GM12878 (cell line): ENCODE measurements around the gene PDE6A. TPM values are rescaled to one million over a fixed set of nuclear protein-coding genes. Genes with fewer than 3 reads are reported as not detected.

ENCODE experiments used
- BCL11A ChIP-seq: IDR thresholded peaks from 2 replicates; pipeline ENCODE4 v1.6.1; 2011; ENCODE audit warnings: low read depth, low read length
- BMI1 ChIP-seq: fragments of 450-650 bp; IDR thresholded peaks from 2 replicates; pipeline ENCODE4 v1.6.1; 2016; ENCODE audit warnings: mild to moderate bottlenecking, moderate library complexity, borderline replicate concordance
- CHD2 ChIP-seq: IDR thresholded peaks from 2 replicates; pipeline ENCODE4 v1.6.1; 2011; ENCODE audit warnings: low read depth, low read length, improper control_type of control experiment, borderline replicate concordance
- DPF2 ChIP-seq: fragments of 450-650 bp; IDR thresholded peaks from 2 replicates; pipeline ENCODE4 v1.6.1; 2017; ENCODE audit warnings: mild to moderate bottlenecking
- EED ChIP-seq: sonication (generic); IDR thresholded peaks from 2 replicates; pipeline ENCODE4 v1.6.1; 2016; ENCODE audit warnings: antibody characterized with exemption, low read depth
- FOS ChIP-seq: IDR thresholded peaks from 3 replicates; pipeline ENCODE4 v1.6.1; 2011; ENCODE audit warnings: borderline replicate concordance; ENCODE audit not compliant: insufficient read length; ENCODE audit errors: extremely low read depth
- FOXK2 ChIP-seq: fragments of 450-650 bp; IDR thresholded peaks from 2 replicates; pipeline ENCODE4 v1.6.1; 2017; ENCODE audit warnings: mild to moderate bottlenecking, moderate library complexity
- GATAD2B ChIP-seq: fragments of 450-650 bp; conservative IDR thresholded peaks from 2 replicates; pipeline ENCODE4 v1.6.1; 2017; ENCODE audit warnings: low read depth, mild to moderate bottlenecking, moderate library complexity
- IKZF1 ChIP-seq: fragments of 450-650 bp; conservative IDR thresholded peaks from 2 replicates; pipeline ENCODE4 v1.6.1; 2017; ENCODE audit warnings: antibody characterized with exemption, mild to moderate bottlenecking
- IKZF2 ChIP-seq, 2 experiments: fragments of 450-650 bp; IDR thresholded peaks; 2 replicates each; pipeline ENCODE4 v1.6.1; 2017; ENCODE audit warnings: mild to moderate bottlenecking in 2 of 2, moderate library complexity in 2 of 2
- MTA2 ChIP-seq: fragments of 450-650 bp; IDR thresholded peaks from 2 replicates; pipeline ENCODE4 v1.6.1; 2016; ENCODE audit warnings: low read depth, mild to moderate bottlenecking, moderate library complexity
- NR2C2 ChIP-seq: IDR thresholded peaks from 2 replicates; pipeline ENCODE4 v1.6.1; 2011; ENCODE audit warnings: borderline replicate concordance, low read depth; ENCODE audit not compliant: control insufficient read depth, insufficient read length
- PAX5 ChIP-seq: IDR thresholded peaks from 2 replicates; pipeline ENCODE4 v1.6.1; 2011; ENCODE audit warnings: low read depth, low read length, borderline replicate concordance
- POLR2A ChIP-seq: IDR thresholded peaks from 2 replicates; pipeline ENCODE4 v1.6.1; 2011; ENCODE audit warnings: low read depth, mild to moderate bottlenecking, low read length
- RBBP5 ChIP-seq: fragments of 200-600 bp; sonication (generic); conservative IDR thresholded peaks from 2 replicates; pipeline ENCODE4 v1.6.1; 2016
- SMC3 ChIP-seq: IDR thresholded peaks from 2 replicates; pipeline ENCODE4 v1.6.1; 2011; ENCODE audit warnings: low read length, improper control_type of control experiment, borderline replicate concordance
- SPI1 ChIP-seq: IDR thresholded peaks from 2 replicates; pipeline ENCODE4 v1.6.1; 2011; ENCODE audit warnings: low read depth, mild to moderate bottlenecking, low read length, moderate library complexity, borderline replicate concordance; ENCODE audit not compliant: insufficient read depth
- SREBF1 ChIP-seq: IDR thresholded peaks from 2 replicates; pipeline ENCODE4 v1.6.1; 2012; ENCODE audit warnings: mild to moderate bottlenecking, low read length
- SRF ChIP-seq, 2 experiments: IDR thresholded peaks; 2 replicates each; pipeline ENCODE4 v1.6.1; 2011; ENCODE audit warnings: low read depth in 2 of 2, low read length in 2 of 2, mild to moderate bottlenecking in 1 of 2, moderate library complexity in 1 of 2
- SUPT20H ChIP-seq: IDR thresholded peaks from 2 replicates; pipeline ENCODE4 v1.6.1; 2011; ENCODE audit warnings: low read depth, mild to moderate bottlenecking, low read length, moderate library complexity, borderline replicate concordance; ENCODE audit not compliant: control insufficient read depth
- TBL1XR1 ChIP-seq: IDR thresholded peaks from 2 replicates; pipeline ENCODE4 v1.6.1; 2012; ENCODE audit warnings: low read depth, low read length, improper control_type of control experiment
- TCF3 ChIP-seq: IDR thresholded peaks from 2 replicates; pipeline ENCODE4 v1.6.1; 2012; ENCODE audit warnings: low read depth, mild to moderate bottlenecking, low read length, borderline replicate concordance; ENCODE audit not compliant: insufficient read depth
- TCF7 ChIP-seq: IDR thresholded peaks from 2 replicates; pipeline ENCODE4 v1.6.1; 2014; ENCODE audit warnings: antibody characterized with exemption, borderline replicate concordance
- WRNIP1 ChIP-seq: IDR thresholded peaks from 2 replicates; pipeline ENCODE4 v1.6.1; 2011; ENCODE audit warnings: low read depth, low read length, improper control_type of control experiment, borderline replicate concordance
- ZBED1 ChIP-seq: IDR thresholded peaks from 2 replicates; pipeline ENCODE4 v1.6.1; 2016; ENCODE audit warnings: borderline replicate concordance
- ZNF24 ChIP-seq: fragments of 450-650 bp; IDR thresholded peaks from 2 replicates; pipeline ENCODE4 v1.6.1; 2017; ENCODE audit warnings: antibody characterized with exemption, mild to moderate bottlenecking
- polyA plus RNA-seq, 11 experiments: library from polyadenylated mRNA; depleted of rRNA in 4 of 11; unstranded in 6 of 11; stranded (reverse) in 5 of 11; fragments of >200 nt; fragmentation: Nextera tagmentation in 4 of 11; fragmentation: Illumina TruSeq in 1 of 11; extraction: Ambion mirVana in 4 of 11; extraction: Trizol in 1 of 11; gene quantifications; 1 replicate in 1 of 11; 2 replicates in 10 of 11; pipeline versions ENCODE4 v1.2.1 to v1.2.3, GENCODE V29; 2011 to 2016; ENCODE audit warnings: inconsistent platforms in 2 of 11, missing spikeins in 2 of 11, low read depth in 1 of 11
- total RNA-seq, 4 experiments: library from RNA; depleted of rRNA in 3 of 4; stranded (reverse); fragments of >200 nt in 3 of 4; fragmentation: Illumina TruSeq in 1 of 4; extraction: Trizol in 1 of 4; gene quantifications; 2 replicates each; pipeline versions ENCODE4 v1.2.1 to v1.2.3, GENCODE V29; 2013 to 2021
- TF ChIP-seq, protein P1 (sequence below): fragments of 450-650 bp; IDR thresholded peaks from 2 replicates; pipeline ENCODE4 v1.6.1; 2016; ENCODE audit warnings: mild to moderate bottlenecking
- TF ChIP-seq, protein P2 (sequence below), 3 experiments: IDR thresholded peaks in 2 of 3; conservative IDR thresholded peaks in 1 of 3; 2 replicates each; pipeline ENCODE4 v1.5.1; 2011; ENCODE audit warnings: low read depth in 3 of 3, low read length in 3 of 3, mild to moderate bottlenecking in 3 of 3, control low read depth in 2 of 3, moderate library complexity in 2 of 3, inconsistent platforms in 1 of 3, mixed read lengths in 1 of 3; ENCODE audit not compliant: control insufficient read depth in 2 of 3, insufficient read depth in 1 of 3; ENCODE audit errors: extremely low read depth in 1 of 3

Gene PDE6A
- total and polyA plus RNA-seq, 10 of the 15 experiments (the other 5 are each of a cell fraction or from before 2014, with no cell fraction given), result 0.05 to 0.26 TPM; not detected in 8

DNA sequence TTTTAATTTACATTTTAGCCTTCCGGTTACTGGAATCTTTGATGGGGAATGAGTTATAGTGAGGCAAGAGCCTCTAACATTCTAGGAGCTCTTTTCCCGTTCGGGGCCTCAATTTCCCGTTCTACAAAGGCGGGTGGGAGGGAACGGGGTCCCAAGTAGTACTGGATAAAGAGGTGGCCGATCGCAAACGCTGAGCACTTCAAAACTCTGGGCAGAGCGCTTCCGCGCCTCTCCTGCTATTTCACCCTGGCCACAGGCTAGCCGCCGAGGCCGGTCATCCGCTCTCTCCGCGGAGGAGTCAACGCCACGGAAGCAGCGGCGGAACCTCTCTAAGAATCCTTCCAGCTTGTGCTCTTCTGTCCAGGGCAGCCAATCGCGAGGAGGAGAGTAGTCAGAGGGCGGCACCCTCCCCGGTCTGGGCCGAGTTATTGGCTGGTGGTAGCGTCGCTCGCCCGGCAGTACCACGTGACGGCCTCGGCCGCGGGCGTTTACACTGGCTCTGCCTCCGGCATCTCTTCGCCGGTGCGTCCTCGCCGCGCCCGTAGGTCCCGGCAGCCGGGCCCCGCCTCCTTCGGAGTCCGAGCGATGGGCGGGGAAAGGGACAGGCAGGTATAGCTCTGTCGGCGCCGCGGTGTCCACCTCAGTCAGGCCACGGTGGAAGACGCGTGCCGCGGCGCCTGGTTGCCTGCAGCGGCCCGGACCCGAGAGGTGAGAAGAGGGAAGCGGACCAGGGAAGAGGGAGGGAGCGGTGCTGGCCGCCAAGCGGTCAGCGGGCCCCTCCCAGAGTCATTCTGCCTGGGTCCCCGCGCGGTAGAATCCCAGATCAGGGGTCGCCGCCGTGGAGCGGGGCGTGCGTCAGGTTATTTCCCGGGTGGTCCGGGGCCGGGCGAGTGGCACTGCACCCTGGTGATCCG is 15.9 kb upstream of the PDE6A start, which contains the start of gene SLC26A2 (continued):
- no peak for TF ChIP-seq SREBF1
- peak; percentile 67 for TF ChIP-seq PAX5
- peak; percentile 94 for TF ChIP-seq POLR2A
- peak; percentile 63; the same call in 1 of the 2 replicates for TF ChIP-seq TCF3
- TF ChIP-seq, protein P1, sequence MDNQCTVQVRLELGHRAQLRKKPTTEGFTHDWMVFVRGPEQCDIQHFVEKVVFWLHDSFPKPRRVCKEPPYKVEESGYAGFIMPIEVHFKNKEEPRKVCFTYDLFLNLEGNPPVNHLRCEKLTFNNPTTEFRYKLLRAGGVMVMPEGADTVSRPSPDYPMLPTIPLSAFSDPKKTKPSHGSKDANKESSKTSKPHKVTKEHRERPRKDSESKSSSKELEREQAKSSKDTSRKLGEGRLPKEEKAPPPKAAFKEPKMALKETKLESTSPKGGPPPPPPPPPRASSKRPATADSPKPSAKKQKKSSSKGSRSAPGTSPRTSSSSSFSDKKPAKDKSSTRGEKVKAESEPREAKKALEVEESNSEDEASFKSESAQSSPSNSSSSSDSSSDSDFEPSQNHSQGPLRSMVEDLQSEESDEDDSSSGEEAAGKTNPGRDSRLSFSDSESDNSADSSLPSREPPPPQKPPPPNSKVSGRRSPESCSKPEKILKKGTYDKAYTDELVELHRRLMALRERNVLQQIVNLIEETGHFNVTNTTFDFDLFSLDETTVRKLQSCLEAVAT, result 0 out of 2 replicates have a peak, but pooled peaks have one; percentile 30
- no peak for TF ChIP-seq SUPT20H
- TF ChIP-seq IKZF2 (IDR thresholded peaks at IDR 0.05), result peak in 1 of 2 experiments; percentile 10; a peak in 1 of 4 replicates
- TF ChIP-seq GATAD2B, result peak; percentile 58; the same call in 1 of the 2 replicates
- no peak for TF ChIP-seq MTA2
- TF ChIP-seq ZNF24, result no peak
- no peak for TF ChIP-seq SMC3
- TF ChIP-seq NR2C2, result no peak
- no peak for TF ChIP-seq SPI1
- peak; percentile 71 for TF ChIP-seq IKZF1
- no peak for TF ChIP-seq RBBP5
- TF ChIP-seq CHD2, result peak; percentile 96
- TF ChIP-seq DPF2, result peak; percentile 100
- TF ChIP-seq SRF (IDR thresholded peaks at IDR 0.05; ENCODE audit: low read depth in 2 of 2, low read length in 2 of 2), result 0 out of 4 replicates have a peak, but pooled peaks of 1 of the 2 experiments have one; percentile 29
- no peak for TF ChIP-seq BCL11A
- TF ChIP-seq BMI1, result no peak
- peak; percentile 57 for TF ChIP-seq FOXK2
- TF ChIP-seq FOS, result peak; percentile 93
- TF ChIP-seq WRNIP1, result no peak
- no peak for TF ChIP-seq TBL1XR1
- TF ChIP-seq, protein P2, sequence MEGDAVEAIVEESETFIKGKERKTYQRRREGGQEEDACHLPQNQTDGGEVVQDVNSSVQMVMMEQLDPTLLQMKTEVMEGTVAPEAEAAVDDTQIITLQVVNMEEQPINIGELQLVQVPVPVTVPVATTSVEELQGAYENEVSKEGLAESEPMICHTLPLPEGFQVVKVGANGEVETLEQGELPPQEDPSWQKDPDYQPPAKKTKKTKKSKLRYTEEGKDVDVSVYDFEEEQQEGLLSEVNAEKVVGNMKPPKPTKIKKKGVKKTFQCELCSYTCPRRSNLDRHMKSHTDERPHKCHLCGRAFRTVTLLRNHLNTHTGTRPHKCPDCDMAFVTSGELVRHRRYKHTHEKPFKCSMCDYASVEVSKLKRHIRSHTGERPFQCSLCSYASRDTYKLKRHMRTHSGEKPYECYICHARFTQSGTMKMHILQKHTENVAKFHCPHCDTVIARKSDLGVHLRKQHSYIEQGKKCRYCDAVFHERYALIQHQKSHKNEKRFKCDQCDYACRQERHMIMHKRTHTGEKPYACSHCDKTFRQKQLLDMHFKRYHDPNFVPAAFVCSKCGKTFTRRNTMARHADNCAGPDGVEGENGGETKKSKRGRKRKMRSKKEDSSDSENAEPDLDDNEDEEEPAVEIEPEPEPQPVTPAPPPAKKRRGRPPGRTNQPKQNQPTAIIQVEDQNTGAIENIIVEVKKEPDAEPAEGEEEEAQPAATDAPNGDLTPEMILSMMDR (IDR thresholded peaks at IDR 0.05 in 2 of 3, conservative IDR thresholded peaks at IDR 0.05 in 1 of 3; ENCODE audit: control insufficient read depth in 2 of 3, extremely low read depth in 1 of 3, insufficient read depth in 1 of 3, low read depth in 3 of 3, low read length in 3 of 3), result no peak
- no peak for TF ChIP-seq ZBED1
- TF ChIP-seq TCF7, result no peak
- no peak for TF ChIP-seq EED
